SK-N-SH treated with all-trans-retinoic acid at 6 μM for 48 hours (cell line): ENCODE data around the gene CYTL1.

Source experiments
- ATAC-seq: fragments of 200-7000 bp; cut with Tn5 transposase; 3 replicates; pipeline ENCODE4 v1.9.1; 2020; ENCODE audit warnings: mild to moderate bottlenecking, moderate library complexity
- ARNTL ChIP-seq: fragments of 450-650 bp; formaldehyde crosslinking; IDR thresholded peaks from 2 replicates; pipeline ENCODE4 v1.5.0; 2020; ENCODE audit warnings: low read depth, mild to moderate bottlenecking, moderate library complexity, borderline replicate concordance
- BACH2 ChIP-seq: fragments of 250-450 bp; sonication (Bioruptor Pico); IDR thresholded peaks from 2 replicates; pipeline ENCODE4 v1.9.0; 2021; ENCODE audit warnings: mild to moderate bottlenecking, borderline replicate concordance
- CSDC2 ChIP-seq: fragments of 250-450 bp; sonication (Bioruptor Pico); IDR thresholded peaks from 2 replicates; pipeline ENCODE4 v1.5.0; 2020; ENCODE audit warnings: mild to moderate bottlenecking, moderate library complexity
- GLIS3 ChIP-seq: fragments of 250-450 bp; sonication (Bioruptor Pico); IDR thresholded peaks from 2 replicates; pipeline ENCODE4 v1.5.0; 2020; ENCODE audit warnings: mild to moderate bottlenecking, moderate library complexity
- ISL1 ChIP-seq: fragments of 250-450 bp; sonication (Bioruptor Pico); IDR thresholded peaks from 2 replicates; pipeline ENCODE4 v2.1.2; 2022; ENCODE audit warnings: mild to moderate bottlenecking, moderate library complexity
- OSR1 ChIP-seq: fragments of 250-450 bp; sonication (Bioruptor Pico); IDR thresholded peaks from 2 replicates; pipeline ENCODE4 v1.8.0; 2022; ENCODE audit warnings: moderate library complexity, mild to moderate bottlenecking, inconsistent platforms
- PPARA ChIP-seq: fragments of 250-450 bp; sonication (Bioruptor Pico); IDR thresholded peaks from 2 replicates; pipeline ENCODE4 v1.5.0; 2020; ENCODE audit warnings: mild to moderate bottlenecking, borderline replicate concordance
- RARB ChIP-seq: fragments of 250-450 bp; sonication (Bioruptor Pico); IDR thresholded peaks from 2 replicates; pipeline ENCODE4 v1.8.0; 2021; ENCODE audit warnings: mild to moderate bottlenecking, moderate library complexity
- TOX ChIP-seq: fragments of 250-450 bp; sonication (Bioruptor Pico); IDR thresholded peaks from 2 replicates; pipeline ENCODE4 v1.8.0; 2021; ENCODE audit warnings: mild to moderate bottlenecking, moderate library complexity, borderline replicate concordance
- ZC3H10 ChIP-seq: fragments of 250-450 bp; sonication (Bioruptor Pico); IDR thresholded peaks from 2 replicates; pipeline ENCODE4 v1.5.1; 2021; ENCODE audit warnings: mild to moderate bottlenecking, moderate library complexity
- ZFP3 ChIP-seq: fragments of 250-450 bp; sonication (Bioruptor Pico); IDR thresholded peaks from 2 replicates; pipeline ENCODE4 v1.5.0; 2020; ENCODE audit warnings: mild to moderate bottlenecking, moderate library complexity
- ZFP30 ChIP-seq: fragments of 450-650 bp; formaldehyde crosslinking; IDR thresholded peaks from 2 replicates; pipeline ENCODE4 v1.5.0; 2022; ENCODE audit warnings: mild to moderate bottlenecking, moderate library complexity
- ZNF565 ChIP-seq: fragments of 450-650 bp; formaldehyde crosslinking; conservative IDR thresholded peaks from 2 replicates; pipeline ENCODE4 v1.5.0; 2020; ENCODE audit warnings: low read depth, mild to moderate bottlenecking, moderate library complexity
- ZNF70 ChIP-seq: fragments of 450-650 bp; formaldehyde crosslinking; IDR thresholded peaks from 2 replicates; pipeline ENCODE4 v1.5.0; 2020; ENCODE audit warnings: mild to moderate bottlenecking, moderate library complexity
- ZNF8 ChIP-seq: fragments of 450-650 bp; formaldehyde crosslinking; IDR thresholded peaks from 2 replicates; pipeline ENCODE4 v1.5.0; 2020; ENCODE audit warnings: mild to moderate bottlenecking, moderate library complexity
- TF ChIP-seq, protein P1 (sequence below): fragments of 250-450 bp; sonication (Bioruptor Pico); IDR thresholded peaks from 2 replicates; pipeline ENCODE4 v1.5.1; 2020; ENCODE audit warnings: low read depth, mild to moderate bottlenecking, moderate library complexity
- TF ChIP-seq, protein P2 (sequence below): fragments of 250-450 bp; sonication (Bioruptor Pico); IDR thresholded peaks from 2 replicates; pipeline ENCODE4 v1.8.0; 2021; ENCODE audit warnings: low read depth, mild to moderate bottlenecking, moderate library complexity, borderline replicate concordance
- TF ChIP-seq, protein P3 (sequence below): fragments of 250-450 bp; sonication (Bioruptor Pico); IDR thresholded peaks from 2 replicates; pipeline ENCODE4 v1.8.0; 2020; ENCODE audit warnings: mild to moderate bottlenecking, moderate library complexity, borderline replicate concordance
- TF ChIP-seq, protein P4 (sequence below): fragments of 250-450 bp; sonication (Bioruptor Pico); IDR thresholded peaks from 2 replicates; pipeline ENCODE4 v1.5.1; 2021; ENCODE audit warnings: mild to moderate bottlenecking, moderate library complexity
- TF ChIP-seq, protein P5 (sequence below): fragments of 250-450 bp; sonication (Bioruptor Pico); IDR thresholded peaks from 2 replicates; pipeline ENCODE4 v1.5.0; 2020; ENCODE audit warnings: mild to moderate bottlenecking, moderate library complexity

CYTL1 gene

DNA sequence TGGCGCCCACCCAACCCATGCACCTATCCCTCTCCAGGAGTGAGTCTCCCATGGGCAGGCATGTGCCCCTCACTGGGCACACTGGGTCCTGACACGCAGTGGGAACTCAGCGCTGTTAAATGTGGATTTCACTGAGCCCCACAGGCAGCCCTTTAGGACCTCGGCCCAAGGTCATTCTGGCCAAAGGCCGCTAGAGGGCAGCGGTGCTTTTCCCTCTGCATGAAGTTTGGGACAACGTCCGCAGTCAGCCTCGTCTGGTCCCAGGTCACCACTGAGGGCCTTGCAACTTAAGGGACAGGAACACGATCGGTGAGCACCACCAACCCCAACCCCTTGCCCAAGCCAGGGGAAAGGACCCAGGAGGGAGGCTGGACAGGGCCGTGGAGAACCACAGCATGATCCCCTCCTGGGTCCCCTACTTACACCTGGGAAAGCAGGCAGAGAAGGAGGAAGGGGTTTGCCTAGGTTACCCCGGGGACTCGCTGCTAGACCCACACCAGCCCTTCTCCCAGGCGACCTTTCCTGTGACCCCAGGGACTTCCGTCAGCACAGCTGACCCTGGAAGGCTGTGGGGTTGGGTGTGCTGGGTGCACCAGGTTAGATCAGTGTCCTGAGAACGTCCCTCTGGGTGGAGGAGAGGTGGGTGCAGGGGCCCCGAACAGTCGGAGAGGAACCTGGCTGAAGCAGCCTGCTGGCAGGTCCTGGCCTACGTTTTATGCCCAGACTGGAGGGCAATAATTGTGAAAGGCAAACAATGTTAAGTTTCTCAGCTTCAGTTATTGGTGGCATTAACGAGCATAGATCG lies 24.0 kb downstream of the CYTL1 start:
- no peak for TF ChIP-seq CSDC2 (CRISPR knock-in tag)
- no peak for TF ChIP-seq BACH2 (CRISPR knock-in tag)
- TF ChIP-seq ZFP30 (CRISPR knock-in tag), result no peak
- TF ChIP-seq ISL1 (CRISPR knock-in tag), result no peak
- TF ChIP-seq, protein P1, sequence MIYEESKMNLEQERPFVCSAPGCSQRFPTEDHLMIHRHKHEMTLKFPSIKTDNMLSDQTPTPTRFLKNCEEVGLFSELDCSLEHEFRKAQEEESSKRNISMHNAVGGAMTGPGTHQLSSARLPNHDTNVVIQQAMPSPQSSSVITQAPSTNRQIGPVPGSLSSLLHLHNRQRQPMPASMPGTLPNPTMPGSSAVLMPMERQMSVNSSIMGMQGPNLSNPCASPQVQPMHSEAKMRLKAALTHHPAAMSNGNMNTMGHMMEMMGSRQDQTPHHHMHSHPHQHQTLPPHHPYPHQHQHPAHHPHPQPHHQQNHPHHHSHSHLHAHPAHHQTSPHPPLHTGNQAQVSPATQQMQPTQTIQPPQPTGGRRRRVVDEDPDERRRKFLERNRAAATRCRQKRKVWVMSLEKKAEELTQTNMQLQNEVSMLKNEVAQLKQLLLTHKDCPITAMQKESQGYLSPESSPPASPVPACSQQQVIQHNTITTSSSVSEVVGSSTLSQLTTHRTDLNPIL, result no peak
- no peak for TF ChIP-seq TOX (CRISPR knock-in tag)
- TF ChIP-seq ZNF565, result no peak
- no peak for TF ChIP-seq ARNTL (CRISPR knock-in tag)
- TF ChIP-seq ZC3H10 (CRISPR knock-in tag), result no peak
- no peak for TF ChIP-seq ZNF8
- TF ChIP-seq, protein P2, sequence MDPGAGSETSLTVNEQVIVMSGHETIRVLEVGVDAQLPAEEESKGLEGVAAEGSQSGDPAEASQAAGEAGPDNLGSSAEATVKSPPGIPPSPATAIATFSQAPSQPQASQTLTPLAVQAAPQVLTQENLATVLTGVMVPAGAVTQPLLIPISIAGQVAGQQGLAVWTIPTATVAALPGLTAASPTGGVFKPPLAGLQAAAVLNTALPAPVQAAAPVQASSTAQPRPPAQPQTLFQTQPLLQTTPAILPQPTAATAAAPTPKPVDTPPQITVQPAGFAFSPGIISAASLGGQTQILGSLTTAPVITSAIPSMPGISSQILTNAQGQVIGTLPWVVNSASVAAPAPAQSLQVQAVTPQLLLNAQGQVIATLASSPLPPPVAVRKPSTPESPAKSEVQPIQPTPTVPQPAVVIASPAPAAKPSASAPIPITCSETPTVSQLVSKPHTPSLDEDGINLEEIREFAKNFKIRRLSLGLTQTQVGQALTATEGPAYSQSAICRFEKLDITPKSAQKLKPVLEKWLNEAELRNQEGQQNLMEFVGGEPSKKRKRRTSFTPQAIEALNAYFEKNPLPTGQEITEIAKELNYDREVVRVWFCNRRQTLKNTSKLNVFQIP (CRISPR knock-in tag), result no peak
- TF ChIP-seq, protein P3, sequence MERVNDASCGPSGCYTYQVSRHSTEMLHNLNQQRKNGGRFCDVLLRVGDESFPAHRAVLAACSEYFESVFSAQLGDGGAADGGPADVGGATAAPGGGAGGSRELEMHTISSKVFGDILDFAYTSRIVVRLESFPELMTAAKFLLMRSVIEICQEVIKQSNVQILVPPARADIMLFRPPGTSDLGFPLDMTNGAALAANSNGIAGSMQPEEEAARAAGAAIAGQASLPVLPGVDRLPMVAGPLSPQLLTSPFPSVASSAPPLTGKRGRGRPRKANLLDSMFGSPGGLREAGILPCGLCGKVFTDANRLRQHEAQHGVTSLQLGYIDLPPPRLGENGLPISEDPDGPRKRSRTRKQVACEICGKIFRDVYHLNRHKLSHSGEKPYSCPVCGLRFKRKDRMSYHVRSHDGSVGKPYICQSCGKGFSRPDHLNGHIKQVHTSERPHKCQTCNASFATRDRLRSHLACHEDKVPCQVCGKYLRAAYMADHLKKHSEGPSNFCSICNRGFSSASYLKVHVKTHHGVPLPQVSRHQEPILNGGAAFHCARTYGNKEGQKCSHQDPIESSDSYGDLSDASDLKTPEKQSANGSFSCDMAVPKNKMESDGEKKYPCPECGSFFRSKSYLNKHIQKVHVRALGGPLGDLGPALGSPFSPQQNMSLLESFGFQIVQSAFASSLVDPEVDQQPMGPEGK (CRISPR knock-in tag), result no peak
- no peak for TF ChIP-seq OSR1 (CRISPR knock-in tag)
- TF ChIP-seq, all 23 proteins: peak for 0
- peak; percentile 79 for ATAC-seq

DNA sequence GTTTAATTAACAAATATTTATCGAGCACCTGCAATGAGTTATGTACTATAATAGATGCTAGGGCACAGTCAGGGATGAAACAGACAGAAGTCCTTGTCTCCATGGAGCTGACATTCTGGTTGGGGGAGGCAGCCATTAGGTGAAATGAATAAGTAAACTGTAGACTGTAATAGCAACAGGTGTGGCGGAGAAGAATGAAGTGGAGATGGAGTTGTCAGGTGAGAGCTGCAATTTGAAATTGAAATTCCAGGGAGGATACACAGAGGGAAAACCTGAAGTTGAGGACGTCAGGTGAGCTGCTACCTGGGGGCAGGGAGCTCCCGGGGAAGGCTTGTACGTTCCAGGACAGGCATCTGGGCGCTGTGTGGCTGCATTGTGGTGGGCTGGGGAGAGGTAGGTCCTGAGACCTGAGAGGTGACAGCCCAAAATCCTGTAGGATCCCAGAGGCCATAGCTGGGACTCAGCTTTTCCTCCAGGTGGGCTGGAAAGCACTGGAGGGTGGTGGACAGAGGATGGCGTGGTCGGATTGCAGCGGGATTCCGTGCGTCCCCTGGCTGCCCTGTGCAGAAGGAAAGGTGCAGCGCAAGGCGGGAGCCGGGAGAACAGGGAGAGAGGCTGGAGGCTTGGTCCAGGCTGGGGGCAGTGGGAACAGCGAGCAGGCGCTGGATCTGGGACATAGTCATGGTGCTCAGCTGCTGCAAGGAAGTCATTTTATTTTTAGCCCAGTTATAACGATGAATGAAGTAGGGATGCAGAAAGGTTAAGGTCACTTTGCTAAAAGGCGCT lies 24.8 kb downstream of the CYTL1 start:
- peak; percentile 3 for ATAC-seq
- TF ChIP-seq ZFP3 (CRISPR knock-in tag) (no peak), ARNTL (CRISPR knock-in tag) (no peak), TOX (CRISPR knock-in tag) (no peak), GLIS3 (CRISPR knock-in tag) (no peak), ZNF70 (no peak), CSDC2 (CRISPR knock-in tag) (no peak), PPARA (CRISPR knock-in tag) (no peak), RARB (no peak), ZNF8 (no peak)
- TF ChIP-seq, protein P4, sequence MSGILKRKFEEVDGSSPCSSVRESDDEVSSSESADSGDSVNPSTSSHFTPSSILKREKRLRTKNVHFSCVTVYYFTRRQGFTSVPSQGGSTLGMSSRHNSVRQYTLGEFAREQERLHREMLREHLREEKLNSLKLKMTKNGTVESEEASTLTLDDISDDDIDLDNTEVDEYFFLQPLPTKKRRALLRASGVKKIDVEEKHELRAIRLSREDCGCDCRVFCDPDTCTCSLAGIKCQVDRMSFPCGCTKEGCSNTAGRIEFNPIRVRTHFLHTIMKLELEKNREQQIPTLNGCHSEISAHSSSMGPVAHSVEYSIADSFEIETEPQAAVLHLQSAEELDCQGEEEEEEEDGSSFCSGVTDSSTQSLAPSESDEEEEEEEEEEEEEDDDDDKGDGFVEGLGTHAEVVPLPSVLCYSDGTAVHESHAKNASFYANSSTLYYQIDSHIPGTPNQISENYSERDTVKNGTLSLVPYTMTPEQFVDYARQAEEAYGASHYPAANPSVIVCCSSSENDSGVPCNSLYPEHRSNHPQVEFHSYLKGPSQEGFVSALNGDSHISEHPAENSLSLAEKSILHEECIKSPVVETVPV (CRISPR knock-in tag), result no peak
- TF ChIP-seq, protein P5, sequence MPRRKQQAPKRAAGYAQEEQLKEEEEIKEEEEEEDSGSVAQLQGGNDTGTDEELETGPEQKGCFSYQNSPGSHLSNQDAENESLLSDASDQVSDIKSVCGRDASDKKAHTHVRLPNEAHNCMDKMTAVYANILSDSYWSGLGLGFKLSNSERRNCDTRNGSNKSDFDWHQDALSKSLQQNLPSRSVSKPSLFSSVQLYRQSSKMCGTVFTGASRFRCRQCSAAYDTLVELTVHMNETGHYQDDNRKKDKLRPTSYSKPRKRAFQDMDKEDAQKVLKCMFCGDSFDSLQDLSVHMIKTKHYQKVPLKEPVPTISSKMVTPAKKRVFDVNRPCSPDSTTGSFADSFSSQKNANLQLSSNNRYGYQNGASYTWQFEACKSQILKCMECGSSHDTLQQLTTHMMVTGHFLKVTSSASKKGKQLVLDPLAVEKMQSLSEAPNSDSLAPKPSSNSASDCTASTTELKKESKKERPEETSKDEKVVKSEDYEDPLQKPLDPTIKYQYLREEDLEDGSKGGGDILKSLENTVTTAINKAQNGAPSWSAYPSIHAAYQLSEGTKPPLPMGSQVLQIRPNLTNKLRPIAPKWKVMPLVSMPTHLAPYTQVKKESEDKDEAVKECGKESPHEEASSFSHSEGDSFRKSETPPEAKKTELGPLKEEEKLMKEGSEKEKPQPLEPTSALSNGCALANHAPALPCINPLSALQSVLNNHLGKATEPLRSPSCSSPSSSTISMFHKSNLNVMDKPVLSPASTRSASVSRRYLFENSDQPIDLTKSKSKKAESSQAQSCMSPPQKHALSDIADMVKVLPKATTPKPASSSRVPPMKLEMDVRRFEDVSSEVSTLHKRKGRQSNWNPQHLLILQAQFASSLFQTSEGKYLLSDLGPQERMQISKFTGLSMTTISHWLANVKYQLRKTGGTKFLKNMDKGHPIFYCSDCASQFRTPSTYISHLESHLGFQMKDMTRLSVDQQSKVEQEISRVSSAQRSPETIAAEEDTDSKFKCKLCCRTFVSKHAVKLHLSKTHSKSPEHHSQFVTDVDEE, result no peak
- TF ChIP-seq, protein P3 (CRISPR knock-in tag), result no peak
